Left kidney (tissue), 2 donors: Measurements from ENCODE around the gene ZNF148. TPM values are rescaled to one million over a fixed set of nuclear protein-coding genes. Genes with fewer than 3 reads are reported as not detected.
"Not testable (repeated sequence)": the region's sequence is repeated elsewhere in the genome, so short reads cannot be mapped to it uniquely, and the experiment has no call there.

ENCODE experiments used
- DNase-seq: peaks from one replicate; pipeline ENCODE4 v3.0.0-alpha.2; 2013
- polyA plus RNA-seq: library from polyadenylated mRNA; unstranded; fragments of 120-200 nt; gene quantifications from one replicate; pipeline ENCODE4 v1.2.1, GENCODE V29; 2013; ENCODE audit not compliant: insufficient read length

The ZNF148 gene
- polyA plus RNA-seq, 1 donor: 51.8 TPM

- DNase-seq: no peak
Measured at GRCh38 chr3:125379483-125379882, 4.4 kb upstream of the ZNF148 start.

GRCh38 chr3:125378762-125379161 is 3.6 kb upstream of the ZNF148 start:
- DNase-seq: no peak

- DNase-seq: no peak
Measured at GRCh38 chr3:125375950-125376679, 990 bp upstream of the ZNF148 start.

GRCh38 chr3:125374501-125374995 is 577 bp downstream of the ZNF148 start:
- DNase-seq: no peak

GRCh38 chr3:125367403-125368230 is 7.5 kb downstream of the ZNF148 start:
- no peak for DNase-seq

GRCh38 chr3:125366132-125366531 is 9.0 kb downstream of the ZNF148 start:
- no peak for DNase-seq

- no peak for DNase-seq
Measured at GRCh38 chr3:125359700-125360099, 15.4 kb downstream of the ZNF148 start.

- no peak for DNase-seq
Measured at GRCh38 chr3:125358923-125359322, 16.2 kb downstream of the ZNF148 start.

- DNase-seq: no peak
Measured at GRCh38 chr3:125357837-125358236, 17.3 kb downstream of the ZNF148 start.

- peak; percentile 52 for DNase-seq
Measured at GRCh38 chr3:125357032-125357658, 18.0 kb downstream of the ZNF148 start.

- no peak for DNase-seq
Measured at GRCh38 chr3:125356140-125357026, 18.7 kb downstream of the ZNF148 start.

GRCh38 chr3:125353659-125354058 is 21.5 kb downstream of the ZNF148 start:
- no peak for DNase-seq

GRCh38 chr3:125353128-125353527 is 22.0 kb downstream of the ZNF148 start:
- no peak for DNase-seq

- DNase-seq: no peak
Measured at GRCh38 chr3:125351814-125352456, 23.2 kb downstream of the ZNF148 start.

- DNase-seq: no peak
Measured at GRCh38 chr3:125351152-125351551, 24.0 kb downstream of the ZNF148 start.

GRCh38 chr3:125350597-125350996 is 24.5 kb downstream of the ZNF148 start:
- DNase-seq: no peak

- no peak for DNase-seq
Measured at GRCh38 chr3:125349556-125350165, 25.5 kb downstream of the ZNF148 start.

GRCh38 chr3:125349055-125349454 is 26.1 kb downstream of the ZNF148 start:
- no peak for DNase-seq

- not testable (repeated sequence) for DNase-seq
Measured at GRCh38 chr3:125343367-125343766, 31.8 kb downstream of the ZNF148 start.

GRCh38 chr3:125340121-125340520 is 35.0 kb downstream of the ZNF148 start:
- no peak for DNase-seq

GRCh38 chr3:125337506-125337905 is 37.6 kb downstream of the ZNF148 start:
- DNase-seq: no peak
